Thoracic aorta (tissue), 2 donors: ENCODE data around the gene GTF2IRD1. TPM values are rescaled to one million over a fixed set of nuclear protein-coding genes. Genes with fewer than 3 reads are reported as not detected.

Source experiments
- ATAC-seq: fragments of 150-250 bp; one replicate; pipeline ENCODE4 v1.8.0; 2017; ENCODE audit warnings: low read depth; ENCODE audit not compliant: insufficient number of reproducible peaks, low FRiP score
- DNase-seq: peaks from one replicate; pipeline ENCODE4 v3.0.0-alpha.2; 2020; ENCODE audit warnings: low spot score
- H3K27ac ChIP-seq, 2 donors: fragments of 200-600 bp; sonication (generic); 1 replicate in 1 of 2; 2 replicates in 1 of 2; pipeline ENCODE4 v1.5.1; 2016; ENCODE audit warnings: mild to moderate bottlenecking in 2 of 2, moderate library complexity in 2 of 2
- H3K27me3 ChIP-seq: fragments of 200-600 bp; sonication (generic); replicated peaks from 2 replicates; pipeline ENCODE4 v1.6.0; 2016; ENCODE audit warnings: mild to moderate bottlenecking; ENCODE audit not compliant: insufficient read depth
- H3K36me3 ChIP-seq: fragments of 200-600 bp; sonication (generic); one replicate; pipeline ENCODE4 v1.5.1; 2016
- H3K4me1 ChIP-seq, 2 donors: fragments of 200-600 bp; sonication (generic); 1 replicate in 1 of 2; 2 replicates in 1 of 2; pipeline versions ENCODE4 v1.5.1 to v1.6.0; 2016; ENCODE audit warnings: low read depth in 2 of 2, mild to moderate bottlenecking in 1 of 2; ENCODE audit not compliant: control insufficient read depth in 1 of 2
- H3K4me3 ChIP-seq: fragments of 200-600 bp; sonication (generic); 2 replicates; pipeline ENCODE4 v1.5.1; 2016; ENCODE audit warnings: mild to moderate bottlenecking
- H3K9me3 ChIP-seq: fragments of 200-600 bp; sonication (generic); 2 replicates; pipeline ENCODE4 v1.5.1; 2016
- CTCF ChIP-seq: fragments of 200-600 bp; sonication (generic); IDR thresholded peaks from one replicate; pipeline ENCODE4 v1.5.1; 2019; ENCODE audit warnings: antibody characterized with exemption
- total RNA-seq, 2 donors: library from RNA; depleted of rRNA; stranded (reverse); fragments of >200 nt; gene quantifications; one replicate each; pipeline versions ENCODE4 v1.1.0 to v1.2.3, GENCODE V29; 2016

The GTF2IRD1 gene
- total RNA-seq, 2 donors from 2014 or later, result 7.0 to 14.4 TPM

- Histone ChIP-seq H3K27ac (peak overlapping the region; percentile 66 to 69), H3K9me3 (no peaks in the 10 kb centered on the region), H3K4me3 (peak overlapping the region; percentile 71), H3K4me1 (peaks cover 5 to 25% of the 10 kb centered on the region in 2 donors), H3K27me3 (no peaks in the 10 kb centered on the region), H3K36me3 (no peaks in the 10 kb centered on the region)
- TF ChIP-seq CTCF, result no peak
- DNase-seq (no peak), ATAC-seq (no peak)
Measured at GRCh38 chr7:74606101-74606908, 152.6 kb downstream of the GTF2IRD1 start.

- no peak for TF ChIP-seq CTCF
- Histone ChIP-seq H3K4me1 (peaks cover 5 to 25% of the 10 kb centered on the region in 2 donors), H3K27me3 (no peaks in the 10 kb centered on the region), H3K36me3 (no peaks in the 10 kb centered on the region), H3K4me3 (peak overlapping the region; percentile 71), H3K27ac (peak overlapping the region; percentile 66 to 69), H3K9me3 (no peaks in the 10 kb centered on the region)
- no peak for DNase-seq
- no peak for ATAC-seq
Measured at GRCh38 chr7:74606909-74607510, 153.3 kb downstream of the GTF2IRD1 start.

- Histone ChIP-seq H3K27me3 (no peaks in the 10 kb centered on the region), H3K4me3 (no peak overlapping the region), H3K9me3 (no peaks in the 10 kb centered on the region), H3K27ac (peak overlapping the region in 1 of 2 donors; percentile 54), H3K36me3 (no peaks in the 10 kb centered on the region), H3K4me1 (peaks cover 0 to 11% of the 10 kb centered on the region in 2 donors)
- no peak for DNase-seq
- no peak for TF ChIP-seq CTCF
- no peak for ATAC-seq
Measured at GRCh38 chr7:74612015-74612829, 158.5 kb downstream of the GTF2IRD1 start.

- Histone ChIP-seq H3K27me3 (no peaks in the 10 kb centered on the region), H3K9me3 (no peaks in the 10 kb centered on the region), H3K27ac (no peak overlapping the region), H3K4me1 (peaks cover 0 to 8% of the 10 kb centered on the region in 2 donors), H3K4me3 (no peak overlapping the region), H3K36me3 (no peaks in the 10 kb centered on the region)
- no peak for TF ChIP-seq CTCF
- DNase-seq (no peak), ATAC-seq (no peak)
Measured at GRCh38 chr7:74615933-74616780, 162.5 kb downstream of the GTF2IRD1 start.
